ENCODE data around the gene ZNF592. TPM values are rescaled to one million over a fixed set of nuclear protein-coding genes. Genes with fewer than 3 reads are reported as not detected.

Gene ZNF592
- total and polyA plus RNA-seq, 2 of the 13 experiments (the other 11 are each of a cell fraction or from before 2014, with no cell fraction given): 8.2 to 9.8 TPM

- TF ChIP-seq TCF7 (IDR thresholded peaks at IDR 0.05; ENCODE audit: low read depth) (no peak), ZBTB21 (CRISPR knock-in tag; IDR thresholded peaks at IDR 0.05) (no peak)
Measured at GRCh38 chr15:84716036-84716732, 32.2 kb upstream of the ZNF592 start, which contains the start of gene SEC11A (continued).

- intact Hi-C loops (cut with micrococcal nuclease; ENCODE audit: unreplicated experiment): no loop called here
- BruUV-seq (replicated peaks): no TSS peak
- Histone ChIP-seq H3K4me1 (ENCODE audit: insufficient read depth, low read length) (peaks cover 12% of the 10 kb centered on the region), H3K27ac (ENCODE audit: extremely low read length, insufficient read depth, low read length) (no peak overlapping the region), H3K79me2 (ENCODE audit: insufficient read depth, low read length) (no peaks in the 10 kb centered on the region), H3K36me3 (replicated peaks in 1 of 2; ENCODE audit: control insufficient read depth in 1 of 2, insufficient read depth in 2 of 2, low read length in 2 of 2) (no peaks in the 10 kb centered on the region), H3K9me3 (ENCODE audit: low read length) (no peaks in the 10 kb centered on the region), H2AFZ (ENCODE audit: low read length) (no peak overlapping the region), H3K9ac (ENCODE audit: insufficient read depth, low read depth, low read length) (no peak overlapping the region), H4K20me1 (ENCODE audit: insufficient read depth, low read length) (no peaks in the 10 kb centered on the region), H3K4me2 (ENCODE audit: low read depth, low read length) (no peak overlapping the region), H3K4me3 (replicated peaks in 1 of 3; ENCODE audit: insufficient read depth in 1 of 3, low read depth in 2 of 3, low read length in 3 of 3) (no peak overlapping the region), H3K27me3 (ENCODE audit: control insufficient read depth in 1 of 2, insufficient read depth in 2 of 2, low read length in 2 of 2) (no peaks in the 10 kb centered on the region; a peak in 1 of 5 replicates)
- ChIA-PET CTCF (ENCODE audit: low intra/inter-chr PET ratio, low total read pairs) (no interaction called here), POLR2A (no interaction called here)
- FAIRE-seq: no peak
- in situ Hi-C loops (cut with HindIII; ENCODE audit: extremely low pct_ligation_motif_present, low pct_unique_long_range_greater_than_20kb): no loop called here
- 72% methylated on average over 2 of the region's 2 CpGs for WGBS (ENCODE audit: low lambda C conversion rate)
- TF ChIP-seq LCORL (IDR thresholded peaks at IDR 0.05) (no peak), LCORL (CRISPR knock-in tag; IDR thresholded peaks at IDR 0.05) (no peak), ZFX (CRISPR knock-in tag; IDR thresholded peaks at IDR 0.05; ENCODE audit: low read depth) (no peak)
- no peak for ATAC-seq
- no peak for DNase-seq (ENCODE audit: low spot score)
Measured at GRCh38 chr15:84721371-84721770, 27.0 kb upstream of the ZNF592 start.

- Histone ChIP-seq H3K79me2 (ENCODE audit: insufficient read depth, low read length) (no peaks in the 10 kb centered on the region), H3K4me2 (ENCODE audit: low read depth, low read length) (no peak overlapping the region), H3K9ac (ENCODE audit: insufficient read depth, low read depth, low read length) (no peak overlapping the region), H3K4me1 (ENCODE audit: insufficient read depth, low read length) (peaks cover 12% of the 10 kb centered on the region), H4K20me1 (ENCODE audit: insufficient read depth, low read length) (no peaks in the 10 kb centered on the region), H3K27ac (ENCODE audit: extremely low read length, insufficient read depth, low read length) (no peak overlapping the region), H3K9me3 (ENCODE audit: low read length) (no peaks in the 10 kb centered on the region), H3K27me3 (ENCODE audit: control insufficient read depth in 1 of 2, insufficient read depth in 2 of 2, low read length in 2 of 2) (no peaks in the 10 kb centered on the region), H3K4me3 (replicated peaks in 1 of 3; ENCODE audit: insufficient read depth in 1 of 3, low read depth in 2 of 3, low read length in 3 of 3) (no peak overlapping the region), H2AFZ (ENCODE audit: low read length) (no peak overlapping the region), H3K36me3 (replicated peaks in 1 of 2; ENCODE audit: control insufficient read depth in 1 of 2, insufficient read depth in 2 of 2, low read length in 2 of 2) (no peaks in the 10 kb centered on the region)
- TF ChIP-seq HOXA5 (CRISPR knock-in tag; IDR thresholded peaks at IDR 0.05) (no peak), SNAI1 (CRISPR knock-in tag; IDR thresholded peaks at IDR 0.05; ENCODE audit: borderline replicate concordance) (no peak), ASH2L (IDR thresholded peaks at IDR 0.05; ENCODE audit: insufficient read length, low read depth, low read length) (no peak)
- ChIA-PET CTCF (ENCODE audit: low intra/inter-chr PET ratio, low total read pairs) (no interaction called here), POLR2A (no interaction called here)
- no peak for ATAC-seq
- no TSS peak for BruUV-seq (replicated peaks)
- no peak for FAIRE-seq
- in situ Hi-C loops (cut with HindIII; ENCODE audit: extremely low pct_ligation_motif_present, low pct_unique_long_range_greater_than_20kb) (no loop called here), intact Hi-C loops (cut with micrococcal nuclease; ENCODE audit: unreplicated experiment) (no loop called here)
- WGBS (ENCODE audit: low lambda C conversion rate): 67% methylated on average over 2 of the region's 2 CpGs
- DNase-seq (ENCODE audit: low spot score): no peak
Measured at GRCh38 chr15:84722628-84723027, 25.8 kb upstream of the ZNF592 start.
